GM21367 (cell line): ENCODE data around the gene IGFBP7.

Experiments used
- ATAC-seq: cut with Tn5 transposase; IDR thresholded peaks from one replicate; pipeline ENCODE4 v1.9.1; 2021; ENCODE audit not compliant: unreplicated experiment

IGFBP7 gene

GRCh38 chr4:57131849-57132742, 21.9 kb upstream of the IGFBP7 start:
- no peak for ATAC-seq

GRCh38 chr4:57129477-57129876, 19.3 kb upstream of the IGFBP7 start:
- no peak for ATAC-seq

GRCh38 chr4:57127361-57127760, 17.2 kb upstream of the IGFBP7 start:
- ATAC-seq, result no peak

GRCh38 chr4:57125996-57126395, 15.8 kb upstream of the IGFBP7 start:
- ATAC-seq, result no peak

- ATAC-seq, result no peak
Measured at GRCh38 chr4:57124145-57124544, 14.0 kb upstream of the IGFBP7 start.

GRCh38 chr4:57122959-57123358, 12.8 kb upstream of the IGFBP7 start:
- ATAC-seq, result no peak

GRCh38 chr4:57119054-57119651, 9.0 kb upstream of the IGFBP7 start:
- no peak for ATAC-seq

GRCh38 chr4:57117491-57117890, 7.3 kb upstream of the IGFBP7 start:
- ATAC-seq, result no peak

- ATAC-seq, result no peak
Measured at GRCh38 chr4:57116245-57116644, 6.1 kb upstream of the IGFBP7 start.

GRCh38 chr4:57114973-57115372, 4.8 kb upstream of the IGFBP7 start:
- ATAC-seq, result no peak

- ATAC-seq, result no peak
Measured at GRCh38 chr4:57113870-57114269, 3.7 kb upstream of the IGFBP7 start.

- ATAC-seq, result no peak
Measured at GRCh38 chr4:57110640-57111511, 691 bp upstream of the IGFBP7 start.

GRCh38 chr4:57109411-57109846, 756 bp downstream of the IGFBP7 start:
- ATAC-seq, result no peak

- no peak for ATAC-seq
Measured at GRCh38 chr4:57106181-57106580, 4.0 kb downstream of the IGFBP7 start.

GRCh38 chr4:57104706-57105560, 5.3 kb downstream of the IGFBP7 start:
- no peak for ATAC-seq

GRCh38 chr4:57103051-57103450, 7.1 kb downstream of the IGFBP7 start:
- no peak for ATAC-seq

GRCh38 chr4:57102050-57102624, 8.0 kb downstream of the IGFBP7 start:
- ATAC-seq, result no peak

GRCh38 chr4:57100979-57101651, 9.1 kb downstream of the IGFBP7 start:
- no peak for ATAC-seq

GRCh38 chr4:57099363-57099762, 10.8 kb downstream of the IGFBP7 start:
- ATAC-seq, result no peak

- ATAC-seq, result no peak
Measured at GRCh38 chr4:57098941-57099340, 11.2 kb downstream of the IGFBP7 start.
